K562 (cell line): ENCODE data around the gene SMG9. TPM values are rescaled to one million over a fixed set of nuclear protein-coding genes. Genes with fewer than 3 reads are reported as not detected.
A peak's percentile ranks its signal among the peaks of the same experiment; 100 is the strongest.

Experiments used
- ATAC-seq: fragments of 200-7000 bp; cut with Tn5 transposase; 3 replicates; pipeline ENCODE4 v1.9.1; 2020; ENCODE audit warnings: moderate library complexity
- BruUV-seq: library from RNA; stranded (reverse); fragments of 400-500 nt; replicated peaks from 2 replicates; lab custom pipeline; 2021; lab: Mats Ljungman, UMichigan
- CTCF ChIA-PET: fragments of 300-600 bp; formaldehyde crosslinking; extraction: SDS; loops from one replicate; lab custom pipeline; 2021; ENCODE audit warnings: low intra/inter-chr PET ratio; lab: Yijun Ruan, JAX
- POLR2A ChIA-PET: fragments of 300-600, 350-650 bp; sonication (Branson Sonifier 250); formaldehyde crosslinking; extraction: SDS; loops from one replicate; lab custom pipeline; 2021; ENCODE audit warnings: antibody characterized with exemption, inconsistent platforms; lab: Yijun Ruan, JAX
- DNase-seq, 4 experiments: peaks; one replicate each; pipeline versions ENCODE4 v3.0.0 to v3.0.0-alpha.2; 2011 to 2018; ENCODE audit warnings: low spot score in 3 of 4, mixed read lengths in 3 of 4; ENCODE audit errors: extremely low read depth in 1 of 4
- FAIRE-seq: peaks from 2 replicates; lab custom pipeline; 2011; peaks lifted over from hg19 to GRCh38; lab: Jason Lieb, UNC
- H2AFZ ChIP-seq: 2 replicates; pipeline ENCODE4 v1.6.0; 2011; ENCODE audit warnings: low read depth, low read length, control low read depth, inconsistent platforms
- H3K27ac ChIP-seq: fragments of 200-600 bp; 3 replicates; pipeline ENCODE4 v1.8.0; 2011; ENCODE audit warnings: low read depth, mild to moderate bottlenecking, control low read depth, inconsistent platforms, low read length, moderate library complexity, mixed read lengths; ENCODE audit errors: extremely low read depth
- H3K27me3 ChIP-seq, 2 experiments: fragments of 300-600 bp in 1 of 2; 2 replicates in 1 of 2; 3 replicates in 1 of 2; pipeline versions ENCODE4 v1.6.0 to v1.8.0; 2011; ENCODE audit warnings: inconsistent platforms in 2 of 2, low read length in 2 of 2, mild to moderate bottlenecking in 1 of 2, mixed read lengths in 1 of 2, moderate library complexity in 1 of 2; ENCODE audit not compliant: control insufficient read depth in 2 of 2, insufficient read depth in 2 of 2
- H3K36me3 ChIP-seq: fragments of 300-600 bp; 3 replicates; pipeline ENCODE4 v1.8.0; 2011; ENCODE audit warnings: mild to moderate bottlenecking, low read length, inconsistent platforms; ENCODE audit not compliant: control insufficient read depth, insufficient read depth
- H3K4me1 ChIP-seq, 2 experiments: fragments of 200-600 bp in 1 of 2; replicated peaks in 1 of 2; 2 replicates in 1 of 2; 3 replicates in 1 of 2; pipeline versions ENCODE4 v1.5.1 to v1.8.0; 2011; ENCODE audit warnings: inconsistent platforms in 2 of 2, low read length in 2 of 2, mild to moderate bottlenecking in 1 of 2, mixed read lengths in 1 of 2, moderate library complexity in 1 of 2; ENCODE audit not compliant: control insufficient read depth in 2 of 2, insufficient read depth in 2 of 2
- H3K4me2 ChIP-seq: 2 replicates; pipeline ENCODE4 v1.6.1; 2011; ENCODE audit warnings: low read length, control low read depth, inconsistent platforms, mixed read lengths; ENCODE audit not compliant: insufficient read depth
- H3K4me3 ChIP-seq: fragments of 200-600 bp; sonication (generic), shearing (Covaris generic); 2 replicates; pipeline ENCODE4 v1.5.1; 2016; ENCODE audit warnings: control low read depth, inconsistent platforms
- H3K79me2 ChIP-seq: fragments of 200-600 bp; 3 replicates; pipeline ENCODE4 v1.8.0; 2011; ENCODE audit warnings: low read length, inconsistent platforms; ENCODE audit not compliant: control insufficient read depth, insufficient read depth
- H3K9ac ChIP-seq, 2 experiments: 2 replicates each; pipeline versions ENCODE4 v1.6.0 to v1.6.1; 2011; ENCODE audit warnings: low read depth in 2 of 2, low read length in 2 of 2, control low read depth in 1 of 2, inconsistent platforms in 1 of 2, mild to moderate bottlenecking in 1 of 2, mixed read lengths in 1 of 2; ENCODE audit not compliant: insufficient read depth in 1 of 2
- H3K9me1 ChIP-seq: one replicate; pipeline ENCODE4 v1.6.0; 2011; ENCODE audit warnings: inconsistent platforms, mild to moderate bottlenecking, low read length, moderate library complexity; ENCODE audit not compliant: control insufficient read depth, insufficient read depth
- H3K9me3 ChIP-seq: replicated peaks from 2 replicates; pipeline ENCODE4 v1.5.1; 2011; ENCODE audit warnings: low read depth, low read length, inconsistent platforms; ENCODE audit not compliant: control insufficient read depth, insufficient read depth
- H4K20me1 ChIP-seq: replicated peaks from 2 replicates; pipeline ENCODE4 v1.6.1; 2011; ENCODE audit warnings: low read length, inconsistent platforms, mixed read lengths; ENCODE audit not compliant: control insufficient read depth, insufficient read depth
- ADNP ChIP-seq: fragments of 200-800 bp; sonication (Bioruptor generic); IDR thresholded peaks from 2 replicates; pipeline ENCODE4 v1.6.1; 2016; ENCODE audit warnings: missing genetic modification characterization, missing compliant biosample characterization
- CREM ChIP-seq: IDR thresholded peaks from 2 replicates; pipeline ENCODE4 v1.6.1; 2014; ENCODE audit warnings: antibody characterized with exemption, low read depth
- E2F4 ChIP-seq: sonication (generic); formaldehyde crosslinking; IDR thresholded peaks from 2 replicates; pipeline ENCODE4 v1.8.0; 2022; ENCODE audit warnings: mild to moderate bottlenecking, low read depth, missing genetic modification reagents
- FOXM1 ChIP-seq, 2 experiments: fragments of 450-650 bp in 1 of 2; sonication (generic) in 1 of 2; formaldehyde crosslinking in 1 of 2; IDR thresholded peaks; 2 replicates each; pipeline versions ENCODE4 v1.6.1 to v1.9.0; 2017 to 2022; ENCODE audit warnings: low read depth in 2 of 2, mild to moderate bottlenecking in 2 of 2, missing genetic modification reagents in 1 of 2, moderate library complexity in 1 of 2
- HNRNPLL ChIP-seq: fragments of 200-400 bp; formaldehyde crosslinking; IDR thresholded peaks from 2 replicates; pipeline ENCODE4 v1.6.1; 2017; ENCODE audit warnings: low read length, low read depth, mild to moderate bottlenecking; ENCODE audit not compliant: poor library complexity, severe bottlenecking
- KLF6 ChIP-seq: fragments of 250-450 bp; sonication (Bioruptor Pico); IDR thresholded peaks from 2 replicates; pipeline ENCODE4 v1.4.0; 2020; ENCODE audit warnings: mild to moderate bottlenecking, moderate library complexity, borderline replicate concordance
- RAD21 ChIP-seq, 2 experiments: fragments of 250-450 bp in 1 of 2; fragments of 450-650 bp in 1 of 2; sonication (Bioruptor Pico) in 1 of 2; formaldehyde crosslinking in 1 of 2; IDR thresholded peaks in 1 of 2; conservative IDR thresholded peaks in 1 of 2; 2 replicates each; pipeline versions ENCODE4 v1.4.0 to v1.8.0; 2020 to 2022; ENCODE audit warnings: mild to moderate bottlenecking in 2 of 2, moderate library complexity in 1 of 2
- RAD51 ChIP-seq: fragments of 450-650 bp; IDR thresholded peaks from 2 replicates; pipeline ENCODE4 v1.7.1; 2016; ENCODE audit warnings: low read depth, mild to moderate bottlenecking, borderline replicate concordance
- SRSF7 ChIP-seq: fragments of 200-400 bp; formaldehyde crosslinking; optimal IDR thresholded peaks from 2 replicates; pipeline ENCODE3; 2017; ENCODE audit warnings: mild to moderate bottlenecking, low read depth, low read length
- STAT5A ChIP-seq: IDR thresholded peaks from 2 replicates; pipeline ENCODE4 v1.6.1; 2012; ENCODE audit warnings: low read length, inconsistent platforms, borderline replicate concordance
- TSHZ1 ChIP-seq: fragments of 250-450 bp; sonication (Bioruptor Pico); IDR thresholded peaks from 2 replicates; pipeline ENCODE4 v1.4.0; 2020; ENCODE audit warnings: mild to moderate bottlenecking, moderate library complexity
- ZSCAN32 ChIP-seq: fragments of 450-650 bp; formaldehyde crosslinking; IDR thresholded peaks from 2 replicates; pipeline ENCODE4 v1.4.0; 2020; ENCODE audit warnings: mild to moderate bottlenecking, moderate library complexity
- WGBS: fragments of 100-300 bp; shearing (Covaris generic); methylation state at CpG from one replicate; pipeline ENCODE4 v1.1.6; 2016; ENCODE audit warnings: low coverage, mixed read lengths; ENCODE audit not compliant: insufficient coverage; ENCODE audit errors: missing lambda C conversion rate; 5-methylcytosine and 5-hydroxymethylcytosine counted together
- in situ Hi-C: fragments of 300-500 bp; cut with MboI; formaldehyde crosslinking; loops from 4 replicates; pipeline ENCODE4 v1.15.0; 2018; ENCODE audit warnings: inconsistent platforms, mixed read lengths
- intact Hi-C: fragments of 100-400 bp; cut with micrococcal nuclease; formaldehyde crosslinking; loops from 2 replicates; pipeline ENCODE4 v1.14.2; 2022
- polyA plus RNA-seq, 8 experiments: library from polyadenylated mRNA; depleted of rRNA in 4 of 8; stranded (reverse) in 5 of 8; unstranded in 3 of 8; fragments of >200 nt; fragmentation: Nextera tagmentation in 2 of 8; fragmentation: Illumina TruSeq in 1 of 8; extraction: Ambion mirVana in 2 of 8; extraction: Trizol in 1 of 8; gene quantifications; 2 replicates each; pipeline versions ENCODE4 v1.2.1 to v1.2.3, GENCODE V29; 2011 to 2014; ENCODE audit warnings: inconsistent platforms in 1 of 8, missing spikeins in 1 of 8
- total RNA-seq, 7 experiments: library from RNA; depleted of rRNA in 6 of 7; stranded (reverse); fragments of >200 nt in 6 of 7; fragmentation: Illumina TruSeq in 2 of 7; extraction: Trizol in 2 of 7; gene quantifications; 2 replicates each; pipeline versions ENCODE4 v1.2.1 to v1.2.3, GENCODE V29; 2011 to 2021; ENCODE audit warnings: low replicate concordance in 1 of 7
- TF ChIP-seq, protein P1 (sequence below): fragments of 250-450 bp; sonication (Bioruptor Pico); IDR thresholded peaks from 2 replicates; pipeline ENCODE4 v1.5.1; 2021; ENCODE audit warnings: mild to moderate bottlenecking

SMG9 gene
- total and polyA plus RNA-seq, 9 of the 15 experiments (the other 6 are each of a cell fraction or from before 2014, with no cell fraction given): 1.7 to 79.7 (median 40.2) TPM

DNA sequence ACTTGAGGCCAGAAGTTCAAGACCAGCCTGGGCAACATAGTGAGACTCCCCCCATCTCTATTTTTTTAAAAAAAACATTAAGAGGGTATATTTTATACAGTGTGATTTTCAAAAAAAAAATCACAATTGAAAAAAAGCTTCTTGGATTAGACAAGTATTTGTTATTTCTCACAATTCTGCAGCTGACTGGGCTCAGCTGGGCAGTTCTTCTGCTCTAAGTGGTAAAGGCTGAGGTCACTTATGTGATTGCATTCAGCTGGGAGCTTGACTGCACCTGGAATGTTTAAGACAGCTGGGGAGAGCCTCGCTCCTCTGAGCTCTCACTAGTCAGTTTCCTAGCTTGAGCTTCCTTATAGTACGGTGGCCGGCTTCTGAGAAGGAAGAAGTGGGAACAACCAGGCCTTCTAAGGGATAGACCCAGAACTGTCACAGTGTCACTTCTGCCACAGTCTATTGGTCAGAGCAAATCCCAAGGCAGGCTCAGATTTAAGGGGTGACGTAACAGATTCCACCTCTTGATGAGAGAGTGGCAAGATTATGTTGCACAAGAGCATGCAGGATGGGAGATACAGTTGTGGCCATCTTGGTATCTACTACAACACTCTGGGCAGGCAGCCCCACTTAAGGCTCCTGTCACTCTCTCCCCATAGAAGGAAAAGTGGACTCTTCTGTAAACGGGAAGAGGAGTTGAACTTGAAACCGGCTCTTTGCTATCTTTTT, 58.6 kb downstream of the SMG9 start (continued):
- TF ChIP-seq CREM (peak; percentile 68), KLF6 (CRISPR knock-in tag) (no peak)

GRCh38 chr19:43694553-43694952, 60.2 kb downstream of the SMG9 start:
- Histone ChIP-seq H3K36me3 (no peaks in the 10 kb centered on the region), H3K4me1 (peaks cover 0 to 5% of the 10 kb centered on the region in 2 experiments; a peak in 4 of 5 replicates), H3K9me3 (peaks cover 6% of the 10 kb centered on the region), H3K9ac (no peak overlapping the region), H3K27me3 (0 out of 5 replicates have a peak, but pooled peaks cover 0 to 4% of the 10 kb centered on the region in 2 experiments), H4K20me1 (no peaks in the 10 kb centered on the region), H3K79me2 (no peaks in the 10 kb centered on the region), H3K27ac (no peak overlapping the region), H3K4me2 (no peak overlapping the region), H3K4me3 (no peak overlapping the region), H3K9me1 (no peaks in the 10 kb centered on the region), H2AFZ (no peak overlapping the region)
- intact Hi-C loops (no loop called here), in situ Hi-C loops (no loop called here)
- ATAC-seq (no peak), FAIRE-seq (no peak), DNase-seq (no peak)
- POLR2A ChIA-PET: no interaction called here
- 33% methylated on average over 5 of the region's 5 CpGs for WGBS
- CTCF ChIA-PET: no interaction called here
- no TSS peak for BruUV-seq
- TF ChIP-seq RAD21 (CRISPR knock-in tag; conservative IDR thresholded peaks at IDR 0.05 in 1 of 2, IDR thresholded peaks at IDR 0.05 in 1 of 2) (no peak), ZSCAN32 (CRISPR knock-in tag) (no peak), FOXM1 (IDR thresholded peaks at IDR 0.05; ENCODE audit: low read depth) (no peak), FOXM1 (CRISPR knock-in tag; IDR thresholded peaks at IDR 0.05; ENCODE audit: low read depth) (no peak), TSHZ1 (CRISPR knock-in tag) (no peak), E2F4 (CRISPR knock-in tag) (no peak), SRSF7 (no peak), ADNP (no peak), RAD51 (no peak), HNRNPLL (no peak), STAT5A (no peak)
- TF ChIP-seq, protein P1, sequence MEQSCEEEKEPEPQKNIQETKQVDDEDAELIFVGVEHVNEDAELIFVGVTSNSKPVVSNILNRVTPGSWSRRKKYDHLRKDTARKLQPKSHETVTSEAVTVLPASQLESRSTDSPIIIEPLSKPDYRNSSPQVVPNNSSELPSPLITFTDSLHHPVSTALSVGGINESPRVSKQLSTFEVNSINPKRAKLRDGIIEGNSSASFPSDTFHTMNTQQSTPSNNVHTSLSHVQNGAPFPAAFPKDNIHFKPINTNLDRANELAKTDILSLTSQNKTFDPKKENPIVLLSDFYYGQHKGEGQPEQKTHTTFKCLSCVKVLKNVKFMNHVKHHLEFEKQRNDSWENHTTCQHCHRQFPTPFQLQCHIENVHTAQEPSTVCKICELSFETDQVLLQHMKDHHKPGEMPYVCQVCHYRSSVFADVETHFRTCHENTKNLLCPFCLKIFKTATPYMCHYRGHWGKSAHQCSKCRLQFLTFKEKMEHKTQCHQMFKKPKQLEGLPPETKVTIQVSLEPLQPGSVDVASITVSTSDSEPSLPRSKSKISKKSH (CRISPR knock-in tag): no peak
